ENCODE measurements around the gene RPTOR. TPM values are rescaled to one million over a fixed set of nuclear protein-coding genes. Genes with fewer than 3 reads are reported as not detected.

The RPTOR gene
- total RNA-seq, 4 donors from 2014 or later = 23.6 to 37.0 (median 27.8) TPM

DNA sequence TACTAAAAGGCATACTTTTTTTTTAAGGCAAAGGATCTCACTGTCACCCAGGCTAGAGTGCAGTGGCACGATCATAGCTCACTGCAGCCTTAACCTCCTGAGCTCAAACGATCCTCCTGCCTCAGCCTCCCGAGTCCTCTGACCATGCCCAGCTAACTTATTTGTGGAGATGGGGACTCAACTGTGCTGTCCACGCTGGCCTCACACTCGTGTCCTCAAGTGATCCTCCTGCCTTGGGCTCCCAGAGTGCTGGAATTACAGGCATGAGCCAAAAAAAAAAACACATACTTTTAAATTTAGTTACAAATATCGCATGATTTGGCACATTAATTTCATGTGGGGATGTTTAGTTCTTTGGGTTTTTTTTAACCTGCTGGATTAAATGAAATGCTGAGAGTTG lies 239.3 kb downstream of the RPTOR start:
- TF ChIP-seq, protein P1, sequence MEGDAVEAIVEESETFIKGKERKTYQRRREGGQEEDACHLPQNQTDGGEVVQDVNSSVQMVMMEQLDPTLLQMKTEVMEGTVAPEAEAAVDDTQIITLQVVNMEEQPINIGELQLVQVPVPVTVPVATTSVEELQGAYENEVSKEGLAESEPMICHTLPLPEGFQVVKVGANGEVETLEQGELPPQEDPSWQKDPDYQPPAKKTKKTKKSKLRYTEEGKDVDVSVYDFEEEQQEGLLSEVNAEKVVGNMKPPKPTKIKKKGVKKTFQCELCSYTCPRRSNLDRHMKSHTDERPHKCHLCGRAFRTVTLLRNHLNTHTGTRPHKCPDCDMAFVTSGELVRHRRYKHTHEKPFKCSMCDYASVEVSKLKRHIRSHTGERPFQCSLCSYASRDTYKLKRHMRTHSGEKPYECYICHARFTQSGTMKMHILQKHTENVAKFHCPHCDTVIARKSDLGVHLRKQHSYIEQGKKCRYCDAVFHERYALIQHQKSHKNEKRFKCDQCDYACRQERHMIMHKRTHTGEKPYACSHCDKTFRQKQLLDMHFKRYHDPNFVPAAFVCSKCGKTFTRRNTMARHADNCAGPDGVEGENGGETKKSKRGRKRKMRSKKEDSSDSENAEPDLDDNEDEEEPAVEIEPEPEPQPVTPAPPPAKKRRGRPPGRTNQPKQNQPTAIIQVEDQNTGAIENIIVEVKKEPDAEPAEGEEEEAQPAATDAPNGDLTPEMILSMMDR (IDR thresholded peaks at IDR 0.05) = no peak
- no peak for ATAC-seq (ENCODE audit: low FRiP score)
- DNase-seq (ENCODE audit: low spot score) = no peak

DNA sequence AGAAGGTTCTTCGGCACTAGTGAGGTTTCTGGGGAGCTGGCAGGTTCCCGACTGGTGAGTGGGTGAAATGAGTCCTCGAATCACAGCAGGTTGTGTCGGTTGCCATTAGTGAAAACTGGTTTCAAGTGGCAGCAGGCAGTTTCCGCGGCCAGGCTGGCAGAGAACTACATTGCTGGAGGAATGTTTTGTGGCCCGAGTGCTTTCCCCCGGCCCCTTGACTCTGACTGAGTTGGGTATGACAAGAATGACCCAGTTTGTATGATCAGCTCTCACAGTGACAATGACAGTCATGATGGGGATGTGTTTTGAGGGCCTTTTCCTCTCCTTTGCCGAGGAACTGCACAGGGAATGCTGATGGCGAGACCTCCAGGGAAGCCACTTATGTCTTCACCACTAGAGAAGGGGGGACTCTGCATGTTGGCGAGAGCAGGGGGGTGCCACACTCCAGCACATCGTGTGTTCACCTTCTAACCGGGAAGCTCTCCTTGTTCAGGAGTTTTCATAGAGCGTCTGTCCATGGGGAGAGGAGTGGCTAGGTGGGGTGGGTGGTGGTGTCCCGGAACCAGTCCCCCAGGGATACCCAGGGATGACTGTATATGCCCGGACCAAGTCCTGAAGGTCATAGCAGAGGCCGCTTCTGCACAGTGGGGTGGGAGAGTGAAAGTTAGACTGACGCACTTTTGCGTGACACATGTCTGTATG lies 241.0 kb downstream of the RPTOR start:
- ATAC-seq (ENCODE audit: low FRiP score) = no peak
- TF ChIP-seq, protein P1 (IDR thresholded peaks at IDR 0.05) = no peak
- DNase-seq (ENCODE audit: low spot score) = no peak

DNA sequence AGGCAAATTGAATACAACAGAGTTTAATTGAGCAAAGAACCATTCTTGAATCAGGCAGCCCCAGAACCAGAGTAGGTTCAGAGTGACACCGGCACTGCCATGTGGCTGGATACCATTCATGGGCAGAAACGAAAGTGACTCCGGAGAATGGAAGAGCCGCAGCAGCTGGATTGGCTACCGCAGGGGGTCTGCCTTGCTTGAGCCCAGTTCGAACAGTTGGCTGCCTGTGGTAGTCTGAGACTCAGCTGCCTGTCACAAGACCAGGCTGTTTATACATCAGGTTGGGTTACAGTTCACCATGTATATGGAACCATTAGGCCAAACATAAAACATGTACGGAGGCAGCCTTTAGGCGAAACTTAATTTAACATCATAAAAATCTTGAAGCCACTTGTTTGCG lies 241.8 kb downstream of the RPTOR start:
- DNase-seq (ENCODE audit: low spot score) (no peak), ATAC-seq (ENCODE audit: low FRiP score) (no peak)
- TF ChIP-seq, protein P1 (IDR thresholded peaks at IDR 0.05) = no peak

DNA sequence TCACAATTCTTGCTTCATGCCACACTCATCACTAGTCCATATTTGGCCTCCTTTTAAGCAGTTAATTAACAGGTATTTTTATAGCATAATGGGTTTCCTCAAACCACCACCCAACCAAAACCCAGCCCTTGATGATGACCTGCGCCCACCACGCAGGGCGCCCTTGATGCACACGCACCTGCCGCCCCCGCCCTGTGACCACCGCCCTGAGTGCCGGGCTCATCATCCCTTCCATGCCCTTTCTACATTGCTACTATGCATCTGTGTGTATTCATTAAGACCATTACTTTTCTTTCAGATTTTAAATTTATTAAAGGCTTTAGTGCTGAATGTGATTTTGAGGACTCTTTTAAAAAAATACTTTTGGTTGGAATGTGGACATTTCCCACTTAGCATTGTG lies 242.2 kb downstream of the RPTOR start:
- TF ChIP-seq, protein P1 (IDR thresholded peaks at IDR 0.05) = no peak
- ATAC-seq (ENCODE audit: low FRiP score) (no peak), DNase-seq (ENCODE audit: low spot score) (no peak)

DNA sequence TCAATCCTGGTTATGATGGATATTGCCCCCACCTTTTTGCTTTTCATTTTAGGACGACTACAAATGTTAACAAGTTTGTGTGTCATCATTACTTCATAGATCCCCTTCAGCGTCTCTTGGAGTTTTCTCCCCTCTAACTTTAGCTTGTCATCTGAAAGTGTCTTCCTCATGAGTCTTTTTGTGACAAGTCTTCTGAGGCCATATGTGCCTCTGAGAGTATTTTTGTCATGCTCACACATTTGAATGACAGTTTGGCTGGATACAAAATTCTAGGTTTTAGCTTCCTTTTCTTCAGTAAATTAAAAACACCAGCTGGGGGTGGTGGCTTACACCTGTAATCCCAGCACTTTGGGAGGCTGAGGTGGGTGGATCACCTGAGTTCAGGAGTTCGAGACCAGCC lies 243.2 kb downstream of the RPTOR start:
- ATAC-seq (ENCODE audit: low FRiP score) (no peak), DNase-seq (ENCODE audit: low spot score) (no peak)
- TF ChIP-seq, protein P1 (IDR thresholded peaks at IDR 0.05) = no peak

- DNase-seq (ENCODE audit: low spot score) (no peak), ATAC-seq (ENCODE audit: low FRiP score) (no peak)
- TF ChIP-seq, protein P1 (IDR thresholded peaks at IDR 0.05) = no peak
Observed at GRCh38 chr17:80789356-80789902, 244.8 kb downstream of the RPTOR start.
